Frontal cortex (tissue), 4 donors: ENCODE measurements around the gene NRXN3. TPM values are rescaled to one million over a fixed set of nuclear protein-coding genes. Genes with fewer than 3 reads are reported as not detected.

Experiments used
- DNase-seq, 2 donors: peaks; one replicate each; pipeline ENCODE4 v3.0.0; 2012; ENCODE audit warnings: low spot score in 2 of 2
- FAIRE-seq: peaks from 2 replicates; lab custom pipeline; 2012; peaks lifted over from hg19 to GRCh38; lab: Jason Lieb, UNC
- total RNA-seq: library from RNA; depleted of rRNA; stranded (reverse); fragments of >200 nt; gene quantifications from one replicate; pipeline ENCODE4 v1.2.3, GENCODE V29; 2014
- donor health status: control.
- donor health status: control.
- donor health status: control.

NRXN3 gene
- total RNA-seq, 1 donor from 2014 or later = 44.8 TPM

DNA sequence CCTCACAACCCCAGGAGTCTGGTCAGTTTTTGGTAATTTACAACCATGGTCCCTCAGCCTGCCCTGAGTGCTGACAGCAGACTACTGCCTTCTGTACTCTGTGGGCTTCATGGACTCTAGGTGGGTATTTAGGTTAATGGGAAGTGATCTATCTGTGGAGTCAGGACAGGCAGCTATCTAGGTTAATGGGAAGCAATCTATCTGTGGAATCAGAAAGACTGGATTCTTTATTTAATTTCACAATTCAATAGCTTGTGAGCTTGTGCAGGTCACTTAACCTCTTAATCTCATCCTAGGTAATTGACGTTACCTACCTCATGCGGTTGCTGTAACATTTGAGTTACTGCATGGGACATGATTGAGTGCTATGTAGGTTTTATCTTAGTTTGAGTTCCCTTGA is 777.5 kb downstream of the NRXN3 start:
- DNase-seq (no peak), FAIRE-seq (no peak)

DNA sequence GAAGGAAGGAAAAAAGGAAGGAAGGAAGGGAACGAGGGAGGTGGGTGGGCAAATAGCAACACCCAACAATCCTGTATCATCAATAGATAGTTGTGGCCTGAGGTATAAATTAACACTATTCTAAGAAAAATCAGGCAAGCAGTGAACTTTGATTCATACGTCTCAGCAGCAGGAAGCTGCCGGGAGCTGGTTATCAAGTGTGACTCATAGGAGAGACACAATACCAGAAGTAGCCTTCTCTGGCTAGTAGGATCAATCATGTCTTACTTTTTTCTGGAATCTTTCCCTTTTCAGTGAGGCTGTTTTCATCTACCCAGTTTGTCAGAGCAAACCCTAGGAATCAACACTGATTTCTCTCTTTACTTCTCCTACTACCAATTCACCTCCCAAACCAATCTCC is 780.5 kb downstream of the NRXN3 start:
- DNase-seq (no peak), FAIRE-seq (no peak)

GRCh38 chr14:78951602-78952001 is 781.4 kb downstream of the NRXN3 start:
- DNase-seq (no peak), FAIRE-seq (no peak)

DNA sequence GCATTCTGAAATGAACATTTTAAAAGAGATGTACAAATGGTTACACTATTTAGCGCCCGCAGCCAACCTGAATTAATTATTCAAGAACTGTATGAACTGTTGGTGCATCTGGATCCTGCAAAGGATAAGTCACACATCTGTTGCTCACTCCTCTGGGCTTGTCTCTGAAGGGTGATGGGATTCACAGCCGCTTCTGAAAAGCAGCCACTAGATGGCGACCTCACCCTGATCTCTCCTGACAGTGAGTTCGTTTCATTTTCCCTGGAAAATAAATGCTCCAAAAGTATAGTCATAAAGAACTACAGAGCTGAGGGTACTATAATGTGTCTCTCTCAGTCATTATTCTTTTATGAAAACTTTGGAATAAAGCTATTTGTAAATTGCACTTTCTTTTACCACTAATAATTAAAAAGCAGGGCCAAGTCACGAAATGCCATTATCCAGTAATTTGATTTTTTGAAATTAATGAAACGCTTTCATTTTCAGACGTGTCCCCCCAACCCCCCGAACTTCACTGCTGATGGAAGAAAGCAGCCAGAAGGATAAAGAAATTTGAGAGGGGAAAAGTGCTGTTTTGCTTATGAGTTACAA is 789.6 kb downstream of the NRXN3 start:
- peak; percentile 87 for FAIRE-seq

GRCh38 chr14:78967111-78967809 is 797.1 kb downstream of the NRXN3 start:
- no peak for DNase-seq
- no peak for FAIRE-seq

More for the DNA sequence above, 789.6 kb downstream of the NRXN3 start:
- DNase-seq = peak; percentile 15 to 44

- FAIRE-seq (no peak), DNase-seq (no peak)
These were observed 798.1 kb downstream of the NRXN3 start for GRCh38 chr14:78968265-78968664.

GRCh38 chr14:78970677-78971076 is 800.5 kb downstream of the NRXN3 start:
- FAIRE-seq (no peak), DNase-seq (no peak)

- DNase-seq = no peak
- FAIRE-seq = no peak
These were observed 802.3 kb downstream of the NRXN3 start for GRCh38 chr14:78972440-78972839.

- FAIRE-seq = no peak
- no peak for DNase-seq
These were observed 804.5 kb downstream of the NRXN3 start for GRCh38 chr14:78974691-78975090.

GRCh38 chr14:78975734-78976133 is 805.6 kb downstream of the NRXN3 start:
- no peak for FAIRE-seq

GRCh38 chr14:78978896-78979295 is 808.7 kb downstream of the NRXN3 start:
- DNase-seq (no peak), FAIRE-seq (no peak)

More at GRCh38 chr14:78975734-78976133, 805.6 kb downstream of the NRXN3 start:
- DNase-seq = no peak

GRCh38 chr14:78982551-78982950 is 812.4 kb downstream of the NRXN3 start:
- no peak for DNase-seq
- no peak for FAIRE-seq

DNA sequence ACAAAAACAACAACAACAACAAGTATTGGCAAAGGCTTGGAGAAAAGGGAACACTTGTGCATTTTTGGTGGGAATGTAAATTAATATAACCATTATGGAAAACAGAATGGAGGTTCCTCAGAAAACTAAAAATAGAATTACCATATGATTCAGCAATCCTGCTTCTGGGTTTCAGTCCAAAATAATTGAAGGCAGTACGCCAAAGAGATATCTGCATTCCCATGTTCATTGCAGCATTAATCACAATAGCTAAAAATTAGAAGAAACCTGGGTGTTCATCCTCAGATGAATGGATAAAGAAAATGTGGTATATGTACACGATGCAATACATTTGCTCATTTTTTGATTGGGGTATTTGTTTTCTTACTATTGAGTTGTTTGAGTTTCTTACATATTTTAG is 813.0 kb downstream of the NRXN3 start:
- DNase-seq (no peak), FAIRE-seq (no peak)

GRCh38 chr14:78985668-78986381 is 815.7 kb downstream of the NRXN3 start:
- no peak for FAIRE-seq

DNA sequence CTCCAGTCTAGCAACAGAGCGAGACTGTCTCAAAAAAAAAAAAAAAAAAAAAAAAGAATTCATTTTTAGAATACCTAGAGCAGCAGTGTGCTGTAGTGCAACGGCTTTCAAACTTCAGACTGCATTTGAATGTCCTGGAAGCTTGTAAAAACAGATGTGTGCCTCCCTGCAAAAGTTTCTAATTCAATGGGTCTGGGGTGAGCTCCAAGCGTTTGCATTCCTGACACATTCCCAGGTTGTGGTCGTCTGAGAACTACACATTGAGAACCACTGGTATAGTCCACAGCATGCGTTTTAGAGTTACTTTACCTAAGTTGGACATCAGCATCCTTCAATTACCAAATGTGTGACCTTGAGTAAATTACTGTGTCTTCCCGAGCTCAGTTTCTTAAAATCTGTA is 816.8 kb downstream of the NRXN3 start:
- DNase-seq (no peak), FAIRE-seq (no peak)

More at GRCh38 chr14:78985668-78986381, 815.7 kb downstream of the NRXN3 start:
- DNase-seq = no peak

DNA sequence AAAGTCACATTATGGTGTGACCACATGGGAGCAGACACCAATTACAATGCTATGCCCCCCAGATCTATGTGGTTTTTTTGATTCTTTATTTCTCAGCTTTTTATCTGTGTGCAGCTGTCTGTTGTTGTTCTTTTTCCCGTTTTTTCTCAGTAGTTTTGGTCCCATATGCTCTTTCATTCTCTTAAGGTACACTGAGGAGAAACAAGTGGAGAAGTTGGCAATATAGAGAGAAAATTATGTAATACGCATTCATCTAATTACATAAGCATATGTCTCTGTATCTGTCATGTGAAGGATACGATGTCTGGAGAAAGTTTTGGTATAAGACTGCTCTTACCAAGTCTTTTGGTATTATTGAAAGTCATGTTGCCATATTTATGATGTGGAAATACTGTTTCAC is 819.0 kb downstream of the NRXN3 start:
- DNase-seq = no peak
- FAIRE-seq = no peak

GRCh38 chr14:78992867-78993266 is 822.7 kb downstream of the NRXN3 start:
- FAIRE-seq = no peak

GRCh38 chr14:78997811-78998210 is 827.6 kb downstream of the NRXN3 start:
- no peak for DNase-seq
- no peak for FAIRE-seq

More at GRCh38 chr14:78992867-78993266, 822.7 kb downstream of the NRXN3 start:
- no peak for DNase-seq

DNA sequence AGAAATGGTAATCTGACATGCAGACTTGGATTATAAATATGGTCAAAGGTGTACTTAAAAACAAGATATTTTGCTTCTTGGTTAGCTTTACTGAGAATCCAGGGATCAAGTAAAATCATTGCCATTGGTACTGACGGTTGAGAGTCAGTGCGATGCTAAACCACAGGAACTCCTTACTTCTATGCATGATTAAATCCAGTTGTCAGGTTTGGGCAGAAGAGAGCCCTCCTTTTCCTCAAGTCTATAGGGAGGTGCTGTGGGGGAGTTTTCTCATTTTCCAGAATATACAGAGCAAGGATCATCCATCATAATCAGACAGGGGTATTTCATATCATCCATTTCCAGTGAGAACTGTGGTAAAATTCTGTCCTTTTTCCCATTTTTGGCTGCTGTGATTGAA is 839.1 kb downstream of the NRXN3 start:
- FAIRE-seq (no peak), DNase-seq (no peak)

DNA sequence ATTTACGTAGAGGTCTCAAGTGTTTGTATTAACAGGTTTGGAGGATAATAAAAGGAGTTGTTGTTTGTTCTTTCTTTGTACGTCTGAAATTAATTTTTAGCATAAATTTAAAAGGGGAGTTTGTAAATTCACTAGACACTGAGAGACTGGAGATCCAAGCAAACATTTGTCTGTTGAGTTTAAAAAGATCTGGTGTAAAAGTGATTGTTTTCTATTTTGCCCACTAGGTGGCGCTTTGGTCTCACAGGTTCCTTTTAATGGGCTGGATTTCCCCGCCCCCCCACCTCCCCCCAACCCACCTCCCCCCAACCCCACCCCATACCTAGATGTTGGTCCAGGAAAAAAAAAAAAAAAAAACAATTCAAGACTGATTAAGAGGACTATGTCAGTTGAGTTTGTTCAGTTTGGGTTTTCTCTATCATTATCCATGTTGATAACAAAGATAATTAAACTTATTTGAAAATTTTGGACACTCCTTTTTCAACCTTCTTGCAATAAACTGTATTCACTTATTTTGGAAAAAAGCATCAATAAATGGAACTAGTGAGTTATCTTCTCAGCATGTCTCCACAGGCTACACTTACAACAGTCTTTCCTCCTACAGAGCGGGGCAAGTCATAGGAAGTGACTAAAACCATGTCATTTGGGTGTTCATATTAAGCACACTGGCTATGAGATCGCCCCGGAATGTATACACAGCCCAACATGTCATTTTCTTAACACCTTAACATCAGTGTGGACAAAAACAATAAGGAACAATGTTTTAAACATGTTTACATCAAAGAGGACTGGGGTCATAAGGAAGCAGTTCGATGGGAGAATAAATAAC is 841.1 kb downstream of the NRXN3 start:
- FAIRE-seq = no peak
- peak in 1 of 2 donors; percentile 14 for DNase-seq
